Upper lobe of right lung (tissue), 1 donor: ENCODE results near the gene TMEM266. TPM values are rescaled to one million over a fixed set of nuclear protein-coding genes. Genes with fewer than 3 reads are reported as not detected.
A peak's percentile ranks its signal among the peaks of the same experiment; 100 is the strongest.

Experiments
- ATAC-seq: fragments of 200-7000 bp; cut with Tn5 transposase; one replicate; pipeline ENCODE4 v1.9.1; 2020; ENCODE audit warnings: mild to moderate bottlenecking, moderate library complexity
- DNase-seq: peaks from one replicate; pipeline ENCODE4 v3.0.0-alpha.2; 2020
- H3K27ac ChIP-seq: fragments of 200-600 bp; one replicate; pipeline ENCODE4 v1.8.0; 2022
- H3K27me3 ChIP-seq: fragments of 200-600 bp; one replicate; pipeline ENCODE4 v1.8.0; 2022; ENCODE audit warnings: mild to moderate bottlenecking
- H3K36me3 ChIP-seq: fragments of 200-600 bp; one replicate; pipeline ENCODE4 v1.8.0; 2022
- H3K4me1 ChIP-seq: fragments of 200-600 bp; one replicate; pipeline ENCODE4 v1.8.0; 2022
- H3K4me3 ChIP-seq: fragments of 200-600 bp; one replicate; pipeline ENCODE4 v1.8.0; 2022; ENCODE audit warnings: mild to moderate bottlenecking
- H3K9me3 ChIP-seq: fragments of 200-600 bp; one replicate; pipeline ENCODE4 v1.8.0; 2022
- CTCF ChIP-seq: fragments of 200-600 bp; IDR thresholded peaks from one replicate; pipeline ENCODE4 v1.8.0; 2022; ENCODE audit warnings: antibody characterized with exemption
- intact Hi-C: fragments of 100-400 bp; cut with DNase I; formaldehyde crosslinking; loops from one replicate; pipeline ENCODE4 v1.11.0; 2022
- total RNA-seq: library from RNA; stranded (reverse); fragmentation: NEBNext Ultra II Directional; extraction: Animal tissue kit (Norgen Biotek cat#: 25700); gene quantifications from one replicate; pipeline ENCODE4 v1.2.1, GENCODE V29; 2021
- donor health status: DM: no; HTN: yes; CAD: no; lungs with severe emphysema.

The TMEM266 gene
- total RNA-seq, 1 donor from 2014 or later, result 2.5 TPM

GRCh38 chr15:76223521-76223920 is 163.7 kb downstream of the TMEM266 start:
- Histone ChIP-seq H3K9me3 (no peaks in the 10 kb centered on the region), H3K4me3 (no peak overlapping the region), H3K27ac (no peak overlapping the region), H3K27me3 (no peaks in the 10 kb centered on the region), H3K36me3 (peaks cover 32% of the 10 kb centered on the region), H3K4me1 (no peaks in the 10 kb centered on the region)
- DNase-seq (no peak), ATAC-seq (no peak)
- TF ChIP-seq CTCF, result no peak
- intact Hi-C loops, result no loop called here

- intact Hi-C loops, result no loop called here
- TF ChIP-seq CTCF, result no peak
- no peak for DNase-seq
- ATAC-seq, result no peak
- no peaks in the 10 kb centered on the region for H3K4me1 ChIP-seq
- no peak overlapping the region for H3K27ac ChIP-seq
- no peaks in the 10 kb centered on the region for H3K27me3 ChIP-seq
- H3K36me3 ChIP-seq, result peaks cover 41% of the 10 kb centered on the region
- no peaks in the 10 kb centered on the region for H3K9me3 ChIP-seq
- H3K4me3 ChIP-seq, result no peak overlapping the region
Observed at GRCh38 chr15:76229266-76229665, 169.5 kb downstream of the TMEM266 start.

GRCh38 chr15:76233921-76234320 is 174.1 kb downstream of the TMEM266 start:
- no peaks in the 10 kb centered on the region for H3K9me3 ChIP-seq
- H3K4me3 ChIP-seq, result no peak overlapping the region
- intact Hi-C loops, result no loop called here
- H3K36me3 ChIP-seq, result peaks cover 19% of the 10 kb centered on the region
- no peaks in the 10 kb centered on the region for H3K27me3 ChIP-seq
- ATAC-seq, result no peak
- no peak for TF ChIP-seq CTCF
- no peak for DNase-seq
- H3K4me1 ChIP-seq, result no peaks in the 10 kb centered on the region
- H3K27ac ChIP-seq, result no peak overlapping the region

- Histone ChIP-seq H3K9me3 (no peaks in the 10 kb centered on the region), H3K27me3 (no peaks in the 10 kb centered on the region), H3K4me3 (no peak overlapping the region), H3K4me1 (no peaks in the 10 kb centered on the region), H3K36me3 (peaks cover 14% of the 10 kb centered on the region), H3K27ac (no peak overlapping the region)
- no peak for DNase-seq
- TF ChIP-seq CTCF, result no peak
- ATAC-seq, result no peak
- intact Hi-C loops, result no loop called here
Observed at GRCh38 chr15:76234337-76234889, 174.6 kb downstream of the TMEM266 start.

GRCh38 chr15:76235186-76235826 is 175.5 kb downstream of the TMEM266 start:
- H3K27ac ChIP-seq, result no peak overlapping the region
- peak; percentile 72 for ATAC-seq
- intact Hi-C loops, result no loop called here
- TF ChIP-seq CTCF, result peak; percentile 47
- H3K9me3 ChIP-seq, result no peaks in the 10 kb centered on the region
- no peak overlapping the region for H3K4me3 ChIP-seq
- H3K27me3 ChIP-seq, result no peaks in the 10 kb centered on the region
- no peaks in the 10 kb centered on the region for H3K4me1 ChIP-seq
- DNase-seq, result no peak
- H3K36me3 ChIP-seq, result peaks cover 11% of the 10 kb centered on the region
